Upper lobe of right lung (tissue), 1 donor: Measurements from ENCODE around the gene GSN. TPM values are rescaled to one million over a fixed set of nuclear protein-coding genes. Genes with fewer than 3 reads are reported as not detected.

Experiments
- ATAC-seq: fragments of 200-7000 bp; cut with Tn5 transposase; one replicate; pipeline ENCODE4 v1.9.1; 2020; ENCODE audit warnings: mild to moderate bottlenecking, moderate library complexity
- DNase-seq: peaks from one replicate; pipeline ENCODE4 v3.0.0-alpha.2; 2020
- H3K27ac ChIP-seq: fragments of 200-600 bp; one replicate; pipeline ENCODE4 v1.8.0; 2022
- H3K27me3 ChIP-seq: fragments of 200-600 bp; one replicate; pipeline ENCODE4 v1.8.0; 2022; ENCODE audit warnings: mild to moderate bottlenecking
- H3K36me3 ChIP-seq: fragments of 200-600 bp; one replicate; pipeline ENCODE4 v1.8.0; 2022
- H3K4me1 ChIP-seq: fragments of 200-600 bp; one replicate; pipeline ENCODE4 v1.8.0; 2022
- H3K4me3 ChIP-seq: fragments of 200-600 bp; one replicate; pipeline ENCODE4 v1.8.0; 2022; ENCODE audit warnings: mild to moderate bottlenecking
- H3K9me3 ChIP-seq: fragments of 200-600 bp; one replicate; pipeline ENCODE4 v1.8.0; 2022
- intact Hi-C: fragments of 100-400 bp; cut with DNase I; formaldehyde crosslinking; loops from one replicate; pipeline ENCODE4 v1.11.0; 2022
- total RNA-seq: library from RNA; stranded (reverse); fragmentation: NEBNext Ultra II Directional; extraction: Animal tissue kit (Norgen Biotek cat#: 25700); gene quantifications from one replicate; pipeline ENCODE4 v1.2.1, GENCODE V29; 2021
- TF ChIP-seq, protein P1 (sequence below): fragments of 200-600 bp; IDR thresholded peaks from one replicate; pipeline ENCODE4 v1.8.0; 2022; ENCODE audit warnings: antibody characterized with exemption
- donor health status: DM: no; HTN: yes; CAD: no; lungs with severe emphysema.

The GSN gene
- total RNA-seq, 1 donor from 2014 or later = 464 TPM

DNA sequence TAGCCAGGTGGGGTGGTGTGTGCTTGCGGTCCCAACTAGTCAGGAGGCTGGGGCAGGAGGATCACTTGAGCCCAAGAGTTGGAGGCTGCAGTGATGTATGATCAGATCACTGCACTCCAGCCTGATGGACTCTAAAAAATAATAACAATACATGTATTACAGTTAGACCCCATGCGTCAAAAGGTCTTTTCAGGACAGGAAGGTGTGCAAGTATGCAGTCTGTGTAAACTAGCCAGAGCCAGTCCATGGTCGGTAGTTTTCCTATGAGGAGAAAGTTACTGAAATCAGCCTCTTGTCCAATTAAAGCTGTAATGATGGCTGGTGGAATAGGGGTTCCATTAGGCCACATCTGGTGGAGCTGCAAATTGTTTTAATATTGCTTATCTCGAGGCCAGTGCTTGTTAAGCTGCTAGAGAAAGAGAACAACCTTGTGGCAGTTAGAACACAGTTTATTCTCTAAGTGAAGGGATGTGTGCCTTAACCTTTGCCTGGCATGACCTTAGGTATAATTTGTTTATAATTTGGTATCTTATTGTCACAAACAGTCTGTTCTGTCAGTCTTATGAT is 103.6 kb downstream of the GSN start:
- no peak for ATAC-seq
- intact Hi-C loops = no loop called here
- DNase-seq = no peak

DNA sequence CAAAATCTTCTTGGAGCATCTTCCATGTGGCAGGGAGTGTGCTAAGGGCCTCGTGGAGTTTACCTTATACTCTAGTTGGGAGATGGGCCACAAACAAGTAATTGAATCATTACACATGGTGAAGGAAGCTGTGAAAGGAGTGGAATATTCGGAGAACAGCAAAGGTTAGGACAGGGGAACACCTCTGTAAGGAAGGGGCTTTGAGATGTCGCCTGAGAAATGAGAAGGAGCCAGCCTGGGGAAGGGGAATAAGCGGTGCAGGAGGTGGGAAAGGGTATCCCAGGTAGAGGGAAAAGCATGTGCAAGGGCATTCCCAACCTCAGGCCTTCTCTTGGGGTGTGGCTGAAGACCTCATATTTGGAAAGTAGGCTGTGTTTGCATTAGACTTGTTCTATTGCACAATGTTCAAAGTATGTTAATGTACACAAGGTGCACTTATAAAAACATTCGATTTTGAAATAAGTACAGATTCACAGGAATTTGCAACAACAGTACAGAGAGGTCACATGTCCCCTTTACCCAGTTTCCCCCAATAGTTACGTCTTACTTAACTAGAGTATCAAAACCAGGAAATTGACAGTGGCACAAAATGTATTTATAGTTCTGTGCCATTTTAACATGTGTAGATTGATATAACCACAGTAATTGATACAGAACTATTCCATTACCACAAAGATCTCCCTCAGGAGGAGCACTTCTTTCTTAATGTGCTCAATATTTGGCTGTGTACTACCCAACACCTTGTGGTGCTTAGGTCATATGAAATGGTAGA is 104.5 kb downstream of the GSN start:
- DNase-seq (no peak), ATAC-seq (no peak)
- Histone ChIP-seq H3K27me3 (no peaks in the 10 kb centered on the region), H3K36me3 (no peaks in the 10 kb centered on the region), H3K4me1 (peaks cover 44% of the 10 kb centered on the region), H3K9me3 (no peaks in the 10 kb centered on the region), H3K27ac (peak overlapping the region; percentile 78), H3K4me3 (no peak overlapping the region)
- intact Hi-C loops = no loop called here
- TF ChIP-seq, protein P1, sequence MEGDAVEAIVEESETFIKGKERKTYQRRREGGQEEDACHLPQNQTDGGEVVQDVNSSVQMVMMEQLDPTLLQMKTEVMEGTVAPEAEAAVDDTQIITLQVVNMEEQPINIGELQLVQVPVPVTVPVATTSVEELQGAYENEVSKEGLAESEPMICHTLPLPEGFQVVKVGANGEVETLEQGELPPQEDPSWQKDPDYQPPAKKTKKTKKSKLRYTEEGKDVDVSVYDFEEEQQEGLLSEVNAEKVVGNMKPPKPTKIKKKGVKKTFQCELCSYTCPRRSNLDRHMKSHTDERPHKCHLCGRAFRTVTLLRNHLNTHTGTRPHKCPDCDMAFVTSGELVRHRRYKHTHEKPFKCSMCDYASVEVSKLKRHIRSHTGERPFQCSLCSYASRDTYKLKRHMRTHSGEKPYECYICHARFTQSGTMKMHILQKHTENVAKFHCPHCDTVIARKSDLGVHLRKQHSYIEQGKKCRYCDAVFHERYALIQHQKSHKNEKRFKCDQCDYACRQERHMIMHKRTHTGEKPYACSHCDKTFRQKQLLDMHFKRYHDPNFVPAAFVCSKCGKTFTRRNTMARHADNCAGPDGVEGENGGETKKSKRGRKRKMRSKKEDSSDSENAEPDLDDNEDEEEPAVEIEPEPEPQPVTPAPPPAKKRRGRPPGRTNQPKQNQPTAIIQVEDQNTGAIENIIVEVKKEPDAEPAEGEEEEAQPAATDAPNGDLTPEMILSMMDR = no peak

More for the DNA sequence above, 103.6 kb downstream of the GSN start:
- Histone ChIP-seq H3K4me3 (no peak overlapping the region), H3K27ac (peak overlapping the region; percentile 78), H3K9me3 (no peaks in the 10 kb centered on the region), H3K36me3 (no peaks in the 10 kb centered on the region), H3K4me1 (peaks cover 53% of the 10 kb centered on the region), H3K27me3 (no peaks in the 10 kb centered on the region)
- TF ChIP-seq, protein P1 = no peak

DNA sequence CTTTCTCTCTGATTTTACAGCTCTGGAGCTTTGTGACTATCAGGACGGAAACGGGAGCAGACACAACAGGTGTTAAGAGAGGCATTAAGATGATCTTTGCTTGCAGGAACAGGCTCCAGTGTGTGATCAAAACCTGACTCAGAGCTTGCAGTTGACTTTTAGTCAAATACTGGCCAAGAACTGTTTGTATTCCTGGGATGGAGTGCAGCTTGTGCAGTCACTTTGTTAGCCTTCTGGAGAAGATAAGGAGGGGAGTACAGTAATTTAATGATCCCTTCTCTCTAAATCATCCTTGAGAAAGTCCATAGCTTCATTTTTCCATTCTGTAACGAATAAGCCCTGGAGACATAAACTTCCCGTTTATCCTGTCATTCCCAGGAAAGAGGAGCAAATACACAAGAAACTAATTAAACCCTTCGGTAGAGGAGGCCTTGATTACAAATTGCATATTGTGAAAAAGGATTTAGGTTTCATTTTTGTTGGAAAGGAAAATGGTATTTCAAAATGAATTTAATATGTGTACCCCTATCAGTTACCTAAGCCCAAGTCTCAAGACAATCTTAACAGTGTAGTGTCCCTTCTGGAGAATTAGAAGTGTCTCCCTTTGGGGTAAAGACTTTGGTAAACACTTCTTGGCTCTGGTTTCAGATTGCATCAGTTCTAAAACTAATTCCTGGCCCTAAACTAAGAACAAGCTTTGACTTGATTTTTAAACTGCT is 105.2 kb downstream of the GSN start:
- H3K9me3 ChIP-seq = no peaks in the 10 kb centered on the region
- H3K36me3 ChIP-seq = no peaks in the 10 kb centered on the region
- peaks cover 39% of the 10 kb centered on the region for H3K4me1 ChIP-seq
- TF ChIP-seq, protein P1 = no peak
- ATAC-seq = peak; percentile 6
- H3K4me3 ChIP-seq = no peak overlapping the region
- peak overlapping the region; percentile 78 for H3K27ac ChIP-seq
- no peaks in the 10 kb centered on the region for H3K27me3 ChIP-seq
- DNase-seq = no peak
- intact Hi-C loops = no loop called here

DNA sequence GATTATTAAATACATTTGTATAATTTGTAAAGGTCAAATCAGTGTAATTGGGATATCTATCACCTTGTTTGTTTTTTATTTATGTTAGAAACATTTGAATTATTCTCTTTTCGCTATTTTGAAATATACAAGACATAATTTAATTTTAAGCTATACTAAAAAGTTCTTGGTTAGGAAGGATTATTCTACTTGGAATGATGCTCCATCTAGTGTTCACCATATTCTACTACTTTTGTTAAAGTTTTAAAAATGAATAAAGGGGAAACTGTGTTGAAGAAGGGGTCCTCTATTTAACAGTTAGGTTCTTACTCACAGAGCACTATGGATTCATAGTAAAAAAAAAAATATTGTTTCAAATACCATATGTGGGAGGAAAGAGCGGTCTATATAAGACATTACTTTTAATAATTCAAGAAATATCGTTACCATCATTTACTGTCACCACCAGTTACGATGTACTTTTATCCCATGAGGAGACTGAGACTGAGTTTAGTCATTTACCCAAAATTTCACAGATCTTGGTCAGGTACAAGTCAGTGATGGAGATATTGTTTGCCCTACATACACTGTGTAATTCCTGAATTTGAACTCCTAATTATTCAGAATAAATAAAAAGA is 108.4 kb downstream of the GSN start:
- no peaks in the 10 kb centered on the region for H3K9me3 ChIP-seq
- no peaks in the 10 kb centered on the region for H3K36me3 ChIP-seq
- TF ChIP-seq, protein P1 = peak; percentile 54
- ATAC-seq = no peak
- no peak overlapping the region for H3K4me3 ChIP-seq
- H3K27me3 ChIP-seq = no peaks in the 10 kb centered on the region
- no peak for DNase-seq
- intact Hi-C loops = no loop called here
- peaks cover 28% of the 10 kb centered on the region for H3K4me1 ChIP-seq
- H3K27ac ChIP-seq = no peak overlapping the region

DNA sequence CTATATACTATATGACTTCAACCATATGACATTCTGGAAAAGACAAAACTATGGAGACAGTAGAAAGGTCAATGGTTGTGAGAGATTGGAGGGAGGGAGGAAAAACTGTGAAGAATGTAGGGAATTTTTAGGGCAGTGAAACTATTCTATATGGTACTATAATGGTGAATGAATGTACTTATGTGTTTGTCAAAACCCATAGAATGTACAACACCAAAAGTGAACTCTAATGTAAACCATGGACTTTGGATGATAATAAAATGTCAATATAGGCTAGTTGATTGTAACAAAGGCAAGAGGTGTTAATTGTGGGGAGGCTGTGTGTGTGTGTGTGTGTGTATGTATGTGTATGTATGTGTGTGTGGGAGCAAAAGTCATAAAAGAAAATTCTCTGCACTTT is 112.9 kb downstream of the GSN start:
- Histone ChIP-seq H3K4me1 (no peaks in the 10 kb centered on the region), H3K27ac (no peak overlapping the region), H3K4me3 (no peak overlapping the region), H3K36me3 (no peaks in the 10 kb centered on the region), H3K27me3 (no peaks in the 10 kb centered on the region), H3K9me3 (no peaks in the 10 kb centered on the region)
- no peak for ATAC-seq
- intact Hi-C loops = loop anchor here (10.0 kb wide), 1 partner anchor 66 kb away; no protein-coding TSS in a partner anchor
- TF ChIP-seq, protein P1 = no peak
- no peak for DNase-seq

Other genes starting within 250 kb of the GSN start
- 37.8 TPM for gene C5, start 217.9 kb upstream of the GSN start, total RNA-seq
- gene CNTRL, start 193.2 kb upstream of the GSN start, total RNA-seq = 20.3 TPM
- gene RAB14, start 66.3 kb upstream of the GSN start, total RNA-seq = 104 TPM
- gene STOM, start 102.1 kb downstream of the GSN start, total RNA-seq = 595 TPM
- gene GGTA1, start 231.7 kb downstream of the GSN start, total RNA-seq = 9.5 TPM